Stromal cell of bone marrow (primary cell): ENCODE data around the gene MISFA.
A peak's percentile ranks its signal among the peaks of the same experiment; 100 is the strongest.
"Not testable (repeated sequence)": the region's sequence is repeated elsewhere in the genome, so short reads cannot be mapped to it uniquely, and the experiment has no call there.

Experiments
- DNase-seq: peaks from one replicate; pipeline ENCODE4 v3.0.0-alpha.2; 2012; ENCODE audit warnings: low read depth

The MISFA gene

GRCh38 chr11:18618342-18619025 is 18.9 kb downstream of the MISFA start:
- DNase-seq = no peak

GRCh38 chr11:18623707-18624106 is 24.1 kb downstream of the MISFA start:
- no peak for DNase-seq

GRCh38 chr11:18624161-18624560 is 24.6 kb downstream of the MISFA start:
- no peak for DNase-seq

GRCh38 chr11:18632841-18633240 is 33.3 kb downstream of the MISFA start:
- DNase-seq = no peak

GRCh38 chr11:18633256-18634139 is 33.9 kb downstream of the MISFA start:
- DNase-seq = no peak

- DNase-seq = peak; percentile 99
Observed at GRCh38 chr11:18634140-18635032, 34.8 kb downstream of the MISFA start, which contains the start of gene SPTY2D1. SPTY2D1 (minus strand) TSS chr11:18634342; CDS start chr11:18634257, 85 bp downstream.

- no peak for DNase-seq
Observed at GRCh38 chr11:18641677-18642076, 42.1 kb downstream of the MISFA start.

- DNase-seq = not testable (repeated sequence)
Observed at GRCh38 chr11:18643034-18643433, 43.4 kb downstream of the MISFA start.

- no peak for DNase-seq
Observed at GRCh38 chr11:18650353-18650752, 50.8 kb downstream of the MISFA start.

GRCh38 chr11:18650859-18651557 is 51.4 kb downstream of the MISFA start:
- peak; percentile 31 for DNase-seq
